CD14-positive monocyte (primary cell): ENCODE measurements around the gene HOXC13. TPM values are rescaled to one million over a fixed set of nuclear protein-coding genes. Genes with fewer than 3 reads are reported as not detected.

ENCODE experiments used
- DNase-seq, 3 donors: peaks; one replicate each; pipeline ENCODE4 v3.0.0-alpha.2; 2011 to 2022
- H2AFZ ChIP-seq: 2 replicates; pipeline ENCODE4 v1.6.0; 2012; ENCODE audit warnings: mild to moderate bottlenecking, low read depth, low read length, inconsistent platforms; ENCODE audit not compliant: insufficient read depth, poor library complexity, severe bottlenecking
- H3K27ac ChIP-seq, 2 donors: 1 replicate in 1 of 2; 2 replicates in 1 of 2; pipeline ENCODE4 v1.5.1; 2012 to 2013; ENCODE audit warnings: low read length in 2 of 2, control low read depth in 1 of 2, inconsistent platforms in 1 of 2, low read depth in 1 of 2, mild to moderate bottlenecking in 1 of 2
- H3K27me3 ChIP-seq, 2 donors: one replicate each; pipeline versions ENCODE4 v1.6.0 to v1.6.1; 2011 to 2013; ENCODE audit warnings: low read length in 2 of 2; ENCODE audit not compliant: control insufficient read depth in 2 of 2, insufficient read depth in 2 of 2
- H3K36me3 ChIP-seq, 2 donors: replicated peaks in 1 of 2; 1 replicate in 1 of 2; 2 replicates in 1 of 2; pipeline versions ENCODE4 v1.5.1 to v1.6.1; 2012 to 2013; ENCODE audit warnings: low read length in 2 of 2, control low read depth in 1 of 2, inconsistent platforms in 1 of 2, mild to moderate bottlenecking in 1 of 2; ENCODE audit not compliant: insufficient read depth in 2 of 2, control insufficient read depth in 1 of 2
- H3K4me1 ChIP-seq, 2 donors: 1 replicate in 1 of 2; 2 replicates in 1 of 2; pipeline versions ENCODE4 v1.5.1 to v1.6.1; 2012 to 2013; ENCODE audit warnings: low read length in 2 of 2, control low read depth in 1 of 2, inconsistent platforms in 1 of 2, mild to moderate bottlenecking in 1 of 2, moderate library complexity in 1 of 2; ENCODE audit not compliant: insufficient read depth in 2 of 2, control insufficient read depth in 1 of 2
- H3K4me2 ChIP-seq: replicated peaks from 2 replicates; pipeline ENCODE3; 2012; ENCODE audit warnings: low read length, moderate library complexity, mild to moderate bottlenecking; ENCODE audit not compliant: poor library complexity, severe bottlenecking; ENCODE audit errors: extremely low read depth
- H3K4me3 ChIP-seq, 3 experiments: fragments of 200-600 bp in 1 of 3; sonication (generic) in 1 of 3; replicated peaks in 1 of 3; 1 replicate in 2 of 3; 2 replicates in 1 of 3; pipeline ENCODE4 v1.5.1; 2011 to 2013; ENCODE audit warnings: low read length in 3 of 3, mild to moderate bottlenecking in 3 of 3, control low read depth in 2 of 3, low read depth in 2 of 3, inconsistent platforms in 1 of 3, moderate library complexity in 1 of 3
- H3K79me2 ChIP-seq: 2 replicates; pipeline ENCODE4 v1.6.0; 2012; ENCODE audit warnings: mild to moderate bottlenecking, control low read depth, inconsistent platforms, low read length, moderate library complexity; ENCODE audit not compliant: insufficient read depth
- H3K9ac ChIP-seq: 2 replicates; pipeline ENCODE4 v1.6.0; 2017; ENCODE audit warnings: low read length, mild to moderate bottlenecking; ENCODE audit not compliant: insufficient read depth, poor library complexity, severe bottlenecking
- H3K9me3 ChIP-seq, 2 donors: replicated peaks in 1 of 2; 1 replicate in 1 of 2; 2 replicates in 1 of 2; pipeline versions ENCODE4 v1.5.1 to v1.6.1; 2012 to 2013; ENCODE audit warnings: low read length in 2 of 2, control low read depth in 1 of 2; ENCODE audit not compliant: control insufficient read depth in 1 of 2, insufficient read depth in 1 of 2
- H4K20me1 ChIP-seq: 2 replicates; pipeline ENCODE4 v1.6.0; 2012; ENCODE audit warnings: mild to moderate bottlenecking, low read length, control low read depth, moderate library complexity; ENCODE audit not compliant: insufficient read depth
- H3K27ac Mint-ChIP-seq, 7 donors: one replicate each; pipeline ENCODE4 v1.8.0; 2020; ENCODE audit warnings: mild to moderate bottlenecking in 7 of 7, mixed read lengths in 7 of 7, moderate library complexity in 6 of 7, inconsistent platforms in 2 of 7
- H3K27me3 Mint-ChIP-seq, 3 donors: one replicate each; pipeline ENCODE4 v1.8.0; 2021 to 2022; ENCODE audit warnings: low read depth in 3 of 3, mild to moderate bottlenecking in 3 of 3, mixed read lengths in 3 of 3, moderate library complexity in 3 of 3, inconsistent platforms in 1 of 3
- H3K36me3 Mint-ChIP-seq, 2 donors: one replicate each; pipeline ENCODE4 v1.8.0; 2020; ENCODE audit warnings: mixed read lengths in 2 of 2, inconsistent platforms in 1 of 2, mild to moderate bottlenecking in 1 of 2
- H3K4me1 Mint-ChIP-seq: one replicate; pipeline ENCODE4 v1.8.0; 2020; ENCODE audit warnings: mild to moderate bottlenecking, mixed read lengths
- H3K4me3 Mint-ChIP-seq, 2 donors: one replicate each; pipeline ENCODE4 v1.8.0; 2020; ENCODE audit warnings: mild to moderate bottlenecking in 2 of 2, mixed read lengths in 2 of 2, moderate library complexity in 1 of 2
- H3K9me3 Mint-ChIP-seq, 7 donors: one replicate each; pipeline ENCODE4 v1.8.0; 2020 to 2022; ENCODE audit warnings: mixed read lengths in 7 of 7, mild to moderate bottlenecking in 6 of 7, moderate library complexity in 6 of 7, inconsistent platforms in 2 of 7
- CTCF ChIP-seq: fragments of 200-600 bp; IDR thresholded peaks from one replicate; pipeline ENCODE4 v1.8.0; 2022; ENCODE audit warnings: antibody characterized with exemption, mild to moderate bottlenecking
- WGBS: methylation state at CpG from one replicate; pipeline ENCODE4 v1.1.5; 2013; ENCODE audit warnings: missing lambda C conversion rate; ENCODE audit not compliant: insufficient coverage; 5-methylcytosine and 5-hydroxymethylcytosine counted together
- intact Hi-C, 2 donors: fragments of 100-400 bp; cut with micrococcal nuclease; formaldehyde crosslinking; loops; one replicate each; pipeline versions ENCODE4 v1.15.0 to v1.15.1; 2023
- polyA plus RNA-seq, 3 donors: library from polyadenylated mRNA; depleted of rRNA in 1 of 3; unstranded in 2 of 3; stranded (reverse) in 1 of 3; fragments of 300-500 nt in 2 of 3; fragments of >200 nt in 1 of 3; fragmentation: Illumina TruSeq in 2 of 3; gene quantifications; 1 replicate in 2 of 3; 2 replicates in 1 of 3; pipeline ENCODE4 v1.2.3, GENCODE V29; 2012 to 2021

HOXC13 gene
- polyA plus RNA-seq, 3 donors, result not detected

DNA sequence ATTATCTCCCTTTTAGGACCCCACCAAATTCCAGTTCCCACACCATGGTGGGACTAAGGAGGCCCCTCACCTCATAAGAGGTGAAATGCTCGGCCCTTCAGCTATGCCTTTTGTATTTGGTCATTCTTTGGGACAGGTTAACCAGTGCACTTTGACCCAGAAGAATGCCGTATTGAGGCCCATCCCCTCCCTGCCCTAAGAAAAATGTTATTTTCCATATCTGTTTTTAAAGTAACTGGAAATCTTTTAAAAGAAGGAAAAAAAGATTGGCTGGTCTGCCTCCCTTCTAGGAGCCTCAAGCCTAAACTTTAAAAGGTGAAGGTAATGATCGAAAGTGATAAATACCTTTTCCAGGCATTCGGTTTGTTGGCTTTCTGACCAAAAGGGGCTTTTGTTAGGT lies 5.7 kb upstream of the HOXC13 start:
- H3K36me3 Mint-ChIP-seq, result peaks cover 0 to under 1% of the 10 kb centered on the region in 2 donors
- Histone ChIP-seq H2AFZ (no peak overlapping the region), H3K9ac (no peak overlapping the region), H3K4me1 (no peaks in the 10 kb centered on the region), H3K4me3 (no peak overlapping the region), H4K20me1 (no peaks in the 10 kb centered on the region), H3K4me2 (no peak overlapping the region), H3K9me3 (peaks cover 13 to 78% of the 10 kb centered on the region in 2 donors), H3K27ac (no peak overlapping the region), H3K79me2 (no peaks in the 10 kb centered on the region), H3K36me3 (no peaks in the 10 kb centered on the region), H3K27me3 (peaks cover 98 to 100% of the 10 kb centered on the region in 2 donors)
- TF ChIP-seq CTCF, result no peak
- WGBS, result 80% methylated on average over 2 of the region's 4 CpGs
- H3K9me3 Mint-ChIP-seq, result peaks cover 0 to 46% (median 32%) of the 10 kb centered on the region in 7 donors
- no peak for DNase-seq
- peak overlapping the region in 1 of 2 donors; percentile 62 for H3K4me3 Mint-ChIP-seq
- H3K27me3 Mint-ChIP-seq, result peaks cover 95 to 100% (median 96%) of the 10 kb centered on the region in 3 donors
- intact Hi-C loops, result no loop called here
- peaks cover 7% of the 10 kb centered on the region for H3K4me1 Mint-ChIP-seq
- no peak overlapping the region for H3K27ac Mint-ChIP-seq

DNA sequence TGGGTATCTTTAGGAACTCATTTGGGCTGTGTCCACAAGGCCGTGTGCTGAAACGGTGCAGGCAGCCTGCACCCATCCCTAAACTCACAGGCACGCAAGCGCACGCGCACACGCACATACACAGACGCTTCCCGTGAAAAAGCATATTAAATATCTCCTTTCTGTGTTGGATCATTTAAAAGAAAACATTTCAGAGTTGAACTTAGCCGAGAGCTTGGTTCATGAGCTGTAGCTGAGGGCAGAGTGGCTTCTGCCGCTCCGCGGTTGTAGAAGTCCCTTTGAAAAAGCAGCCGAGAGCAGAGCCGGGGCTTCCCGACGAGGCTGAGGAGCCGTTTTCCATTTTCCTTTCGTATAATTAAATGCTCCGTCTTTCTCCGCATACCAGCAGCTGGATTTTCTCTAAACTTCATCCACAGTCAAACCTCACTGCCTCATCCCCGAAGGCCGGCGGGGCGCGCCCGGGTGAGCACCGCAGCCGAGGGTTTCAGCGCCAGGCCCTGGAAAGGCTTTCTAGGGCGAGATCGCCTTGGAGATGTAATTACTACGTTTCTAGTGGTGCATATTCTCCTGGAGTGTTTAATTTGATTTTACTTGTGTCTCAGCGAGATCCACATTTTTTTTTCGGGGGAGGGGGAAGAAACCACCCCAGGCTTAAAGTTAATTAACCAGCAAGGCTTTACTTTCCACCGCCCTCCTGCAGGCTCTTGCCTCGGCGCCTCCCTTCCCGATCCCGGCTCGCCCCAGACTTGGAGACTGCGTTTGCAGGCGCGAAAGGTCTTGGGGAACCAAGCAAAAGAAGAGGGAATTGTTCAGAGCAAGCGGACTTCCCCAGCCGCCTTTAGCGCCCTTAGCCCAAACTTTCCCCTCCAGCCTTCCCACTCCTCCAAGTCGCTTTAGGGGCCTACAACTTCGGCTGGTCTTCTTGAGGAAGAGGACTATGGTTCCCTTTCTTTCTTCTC lies 3.0 kb upstream of the HOXC13 start:
- no peak overlapping the region for H3K4me2 ChIP-seq
- Mint-ChIP-seq H3K4me3 (peak overlapping the region in 1 of 2 donors; percentile 62), H3K27ac (no peak overlapping the region), H3K9me3 (peaks cover 6 to 44% (median 34%) of the 10 kb centered on the region in 7 donors), H3K27me3 (peaks cover 93 to 100% (median 95%) of the 10 kb centered on the region in 3 donors), H3K36me3 (peaks cover 0 to 3% of the 10 kb centered on the region in 2 donors), H3K4me1 (peaks cover 9% of the 10 kb centered on the region)
- DNase-seq, result no peak
- whole genome bisulfite sequencing, result 2% methylated on average over 24 of the region's 49 CpGs
- peaks cover 93 to 98% of the 10 kb centered on the region in 2 donors for H3K27me3 ChIP-seq
- no peaks in the 10 kb centered on the region for H4K20me1 ChIP-seq
- H3K4me3 ChIP-seq, result no peak overlapping the region
- TF ChIP-seq CTCF, result no peak
- no peaks in the 10 kb centered on the region for H3K79me2 ChIP-seq
- peaks cover 11 to 74% of the 10 kb centered on the region in 2 donors for H3K9me3 ChIP-seq
- intact Hi-C loops, result no loop called here
- H3K9ac ChIP-seq, result no peak overlapping the region
- H3K27ac ChIP-seq, result no peak overlapping the region
- H3K4me1 ChIP-seq, result no peaks in the 10 kb centered on the region
- no peak overlapping the region for H2AFZ ChIP-seq
- H3K36me3 ChIP-seq, result no peaks in the 10 kb centered on the region
